Measurements from ENCODE around the gene TNS4.

GRCh38 chr17:40496634-40497420 lies 4.6 kb downstream of the TNS4 start:
- no peak for TF ChIP-seq CTCF (IDR thresholded peaks at IDR 0.05; ENCODE audit: low read length)
- TF ChIP-seq EZH2 (optimal IDR thresholded peaks at IDR 0.05; ENCODE audit: low read depth, low read length) = no peak
- TF ChIP-seq EZH2phosphoT487 (IDR thresholded peaks at IDR 0.05; ENCODE audit: low read length) = no peak
